HepG2 (cell line): Measurements from ENCODE around the gene KDM7A. TPM values are rescaled to one million over a fixed set of nuclear protein-coding genes. Genes with fewer than 3 reads are reported as not detected.

ENCODE experiments used
- ATF7-NPFF ChIP-seq: sonication (generic); formaldehyde crosslinking; IDR thresholded peaks from 2 replicates; pipeline ENCODE4 v1.8.1; 2023; ENCODE audit warnings: mild to moderate bottlenecking, low read depth, missing genetic modification reagents, moderate library complexity
- CSRNP2 ChIP-seq: sonication (generic); formaldehyde crosslinking; conservative IDR thresholded peaks from 2 replicates; pipeline ENCODE4 v1.8.0; 2022; ENCODE audit warnings: low read depth, missing genetic modification reagents
- CTCF ChIP-seq: sonication (generic); formaldehyde crosslinking; IDR thresholded peaks from 2 replicates; pipeline ENCODE4 v1.5.0; 2020; ENCODE audit warnings: mild to moderate bottlenecking, missing genetic modification reagents, moderate library complexity
- FOXM1 ChIP-seq: sonication (generic); formaldehyde crosslinking; IDR thresholded peaks from 2 replicates; pipeline ENCODE4 v1.5.0; 2020; ENCODE audit warnings: missing genetic modification reagents
- GATAD2A ChIP-seq: IDR thresholded peaks from 2 replicates; pipeline ENCODE4 v1.6.1; 2016
- HIVEP1 ChIP-seq: sonication (generic); formaldehyde crosslinking; IDR thresholded peaks from 2 replicates; pipeline ENCODE4 v1.4.0; 2020; ENCODE audit warnings: mild to moderate bottlenecking, missing genetic modification reagents
- HMG20A ChIP-seq: IDR thresholded peaks from 2 replicates; pipeline ENCODE4 v1.6.1; 2016; ENCODE audit warnings: borderline replicate concordance
- KAT7 ChIP-seq: IDR thresholded peaks from 2 replicates; pipeline ENCODE4 v1.6.1; 2018; ENCODE audit warnings: borderline replicate concordance, missing compliant biosample characterization
- KDM5B ChIP-seq: sonication (generic); formaldehyde crosslinking; IDR thresholded peaks from 2 replicates; pipeline ENCODE4 v1.4.0; 2020; ENCODE audit warnings: missing genetic modification reagents, mild to moderate bottlenecking, borderline replicate concordance
- NONO ChIP-seq, 2 experiments: fragments of 450-650 bp in 1 of 2; sonication (generic) in 1 of 2; formaldehyde crosslinking in 1 of 2; IDR thresholded peaks in 1 of 2; conservative IDR thresholded peaks in 1 of 2; 2 replicates each; pipeline versions ENCODE4 v1.6.1 to v1.8.0; 2017 to 2022; ENCODE audit warnings: mild to moderate bottlenecking in 1 of 2, missing genetic modification reagents in 1 of 2, moderate library complexity in 1 of 2
- NR2F2 ChIP-seq: IDR thresholded peaks from 2 replicates; pipeline ENCODE4 v1.6.1; 2012; ENCODE audit warnings: low read depth, inconsistent platforms, borderline replicate concordance
- PLSCR1 ChIP-seq: sonication (generic); formaldehyde crosslinking; IDR thresholded peaks from 2 replicates; pipeline ENCODE4 v1.5.0; 2020; ENCODE audit warnings: missing genetic modification reagents, mild to moderate bottlenecking, borderline replicate concordance
- PREB ChIP-seq: sonication (generic); formaldehyde crosslinking; IDR thresholded peaks from 2 replicates; pipeline ENCODE4 v1.4.0; 2020; ENCODE audit warnings: missing genetic modification reagents
- RBM22 ChIP-seq: fragments of 200-400 bp; formaldehyde crosslinking; optimal IDR thresholded peaks from 2 replicates; pipeline ENCODE3; 2017; ENCODE audit warnings: mild to moderate bottlenecking, low read length, moderate library complexity
- RFX3 ChIP-seq: IDR thresholded peaks from 2 replicates; pipeline ENCODE4 v1.6.1; 2016; ENCODE audit warnings: missing biosample characterization, missing genetic modification reagents
- RNF2 ChIP-seq: fragments of 450-650 bp; conservative IDR thresholded peaks from 2 replicates; pipeline ENCODE4 v1.6.1; 2016; ENCODE audit warnings: low read depth
- SNAPC2 ChIP-seq: sonication (generic); formaldehyde crosslinking; IDR thresholded peaks from 2 replicates; pipeline ENCODE4 v1.8.1; 2022; ENCODE audit warnings: mild to moderate bottlenecking, missing genetic modification reagents
- SNAPC5 ChIP-seq: sonication (generic); formaldehyde crosslinking; IDR thresholded peaks from 2 replicates; pipeline ENCODE4 v1.8.1; 2023; ENCODE audit warnings: mild to moderate bottlenecking, missing genetic modification reagents, borderline replicate concordance
- SRSF1 ChIP-seq: fragments of 200-400 bp; formaldehyde crosslinking; optimal IDR thresholded peaks from 2 replicates; pipeline ENCODE3; 2017; ENCODE audit warnings: mild to moderate bottlenecking, low read depth, low read length, moderate library complexity
- TOPORS ChIP-seq: sonication (generic); formaldehyde crosslinking; IDR thresholded peaks from 2 replicates; pipeline ENCODE4 v1.8.0; 2023; ENCODE audit warnings: mild to moderate bottlenecking, missing genetic modification reagents
- ZNF263 ChIP-seq: sonication (generic); formaldehyde crosslinking; IDR thresholded peaks from 2 replicates; pipeline ENCODE4 v1.4.0; 2020; ENCODE audit warnings: missing genetic modification reagents
- ZNF556 ChIP-seq: sonication (generic); formaldehyde crosslinking; IDR thresholded peaks from 2 replicates; pipeline ENCODE4 v1.4.0; 2020; ENCODE audit warnings: mild to moderate bottlenecking, missing genetic modification reagents, borderline replicate concordance
- ZNF678 ChIP-seq: sonication (generic); formaldehyde crosslinking; IDR thresholded peaks from 2 replicates; pipeline ENCODE4 v1.4.0; 2020; ENCODE audit warnings: mild to moderate bottlenecking, missing genetic modification reagents
- ZNF75D ChIP-seq: sonication (generic); formaldehyde crosslinking; IDR thresholded peaks from 2 replicates; pipeline ENCODE4 v1.8.1; 2023; ENCODE audit warnings: missing genetic modification reagents, mild to moderate bottlenecking, borderline replicate concordance
- polyA plus RNA-seq, 8 experiments: library from polyadenylated mRNA; depleted of rRNA in 3 of 8; stranded (reverse) in 7 of 8; unstranded in 1 of 8; fragments of >200 nt; fragmentation: Illumina TruSeq in 4 of 8; extraction: Trizol in 4 of 8; gene quantifications; 2 replicates each; pipeline versions ENCODE4 v1.2.1 to v1.2.3, GENCODE V29; 2011 to 2016; ENCODE audit warnings: low read depth in 4 of 8, missing spikeins in 1 of 8, mixed read lengths in 1 of 8; ENCODE audit not compliant: insufficient read depth in 1 of 8
- total RNA-seq, 5 experiments: library from RNA; depleted of rRNA; stranded (reverse); fragments of >200 nt; fragmentation: Illumina TruSeq; extraction: Trizol; gene quantifications; 2 replicates each; pipeline ENCODE4 v1.2.3, GENCODE V29; 2016; ENCODE audit warnings: low read depth in 1 of 5
- TF ChIP-seq, protein P1 (sequence below): sonication (generic); formaldehyde crosslinking; IDR thresholded peaks from 2 replicates; pipeline ENCODE4 v1.4.0; 2020; ENCODE audit warnings: mild to moderate bottlenecking, missing genetic modification reagents

Gene KDM7A
- total and polyA plus RNA-seq, 2 of the 13 experiments (the other 11 are each of a cell fraction or from before 2014, with no cell fraction given) = 10.8 to 16.8 TPM

DNA sequence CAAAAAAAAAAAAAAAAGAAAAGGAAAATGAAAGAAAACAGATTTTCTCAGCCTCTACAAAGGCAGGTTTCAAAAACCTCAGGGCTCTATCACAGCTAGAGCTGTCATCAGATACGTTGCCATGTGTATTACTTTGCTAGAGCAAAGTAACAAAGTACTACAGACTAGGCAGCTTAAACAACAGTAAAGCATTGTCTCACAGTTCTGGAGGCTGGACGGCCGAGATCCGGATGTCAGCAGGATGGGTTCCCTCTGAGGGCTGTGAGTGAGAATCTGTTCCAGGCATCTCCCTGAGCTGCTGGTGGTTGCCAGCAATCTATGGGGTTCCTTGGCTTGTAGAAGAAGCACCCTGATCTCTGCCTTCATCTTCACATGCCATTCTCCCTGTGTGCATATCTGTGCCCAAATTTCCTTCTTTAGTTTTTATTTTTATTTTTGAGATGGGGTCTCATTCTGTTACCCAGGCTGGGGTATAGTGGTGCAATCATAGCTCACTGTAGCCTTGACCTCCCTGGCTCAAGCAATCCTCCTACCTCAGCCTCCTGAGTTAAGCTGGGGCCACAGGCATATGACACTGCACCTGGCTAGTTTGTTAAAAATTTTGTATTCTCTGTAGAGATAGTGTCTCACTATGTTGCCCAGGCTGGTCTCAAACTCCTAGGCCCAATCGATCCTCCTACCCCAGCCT is 48.9 kb upstream of the KDM7A start (continued):
- TF ChIP-seq SRSF1 (no peak), RFX3 (CRISPR knock-in tag) (no peak), SNAPC5 (no peak), HIVEP1 (CRISPR knock-in tag) (no peak), ZNF678 (CRISPR knock-in tag) (no peak), ATF7-NPFF (no peak), ZNF556 (CRISPR knock-in tag) (peak; percentile 26; the same call in 1 of the 2 replicates), NONO (IDR thresholded peaks at IDR 0.05) (no peak), NONO (CRISPR knock-in tag; conservative IDR thresholded peaks at IDR 0.05) (no peak), ZNF263 (CRISPR knock-in tag) (no peak), SNAPC2 (CRISPR knock-in tag) (0 out of 2 replicates have a peak, but pooled peaks have one; percentile 24), PLSCR1 (CRISPR knock-in tag) (no peak), CSRNP2 (CRISPR knock-in tag) (no peak), CTCF (CRISPR knock-in tag) (no peak), ZNF75D (CRISPR knock-in tag) (no peak), RBM22 (no peak), HMG20A (peak; percentile 70; the same call in 1 of the 2 replicates), KDM5B (CRISPR knock-in tag) (no peak), KAT7 (peak; percentile 58; the same call in 1 of the 2 replicates), GATAD2A (CRISPR knock-in tag) (peak; percentile 67), FOXM1 (no peak), PREB (CRISPR knock-in tag) (no peak), NR2F2 (no peak), RNF2 (no peak), TOPORS (no peak)
- TF ChIP-seq, protein P1, sequence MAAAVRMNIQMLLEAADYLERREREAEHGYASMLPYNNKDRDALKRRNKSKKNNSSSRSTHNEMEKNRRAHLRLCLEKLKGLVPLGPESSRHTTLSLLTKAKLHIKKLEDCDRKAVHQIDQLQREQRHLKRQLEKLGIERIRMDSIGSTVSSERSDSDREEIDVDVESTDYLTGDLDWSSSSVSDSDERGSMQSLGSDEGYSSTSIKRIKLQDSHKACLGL (CRISPR knock-in tag) = no peak
